ENCODE results near the gene GPR162. TPM values are rescaled to one million over a fixed set of nuclear protein-coding genes. Genes with fewer than 3 reads are reported as not detected.

The GPR162 gene
- polyA plus RNA-seq, 1 donor from 2014 or later = 82.8 TPM

DNA sequence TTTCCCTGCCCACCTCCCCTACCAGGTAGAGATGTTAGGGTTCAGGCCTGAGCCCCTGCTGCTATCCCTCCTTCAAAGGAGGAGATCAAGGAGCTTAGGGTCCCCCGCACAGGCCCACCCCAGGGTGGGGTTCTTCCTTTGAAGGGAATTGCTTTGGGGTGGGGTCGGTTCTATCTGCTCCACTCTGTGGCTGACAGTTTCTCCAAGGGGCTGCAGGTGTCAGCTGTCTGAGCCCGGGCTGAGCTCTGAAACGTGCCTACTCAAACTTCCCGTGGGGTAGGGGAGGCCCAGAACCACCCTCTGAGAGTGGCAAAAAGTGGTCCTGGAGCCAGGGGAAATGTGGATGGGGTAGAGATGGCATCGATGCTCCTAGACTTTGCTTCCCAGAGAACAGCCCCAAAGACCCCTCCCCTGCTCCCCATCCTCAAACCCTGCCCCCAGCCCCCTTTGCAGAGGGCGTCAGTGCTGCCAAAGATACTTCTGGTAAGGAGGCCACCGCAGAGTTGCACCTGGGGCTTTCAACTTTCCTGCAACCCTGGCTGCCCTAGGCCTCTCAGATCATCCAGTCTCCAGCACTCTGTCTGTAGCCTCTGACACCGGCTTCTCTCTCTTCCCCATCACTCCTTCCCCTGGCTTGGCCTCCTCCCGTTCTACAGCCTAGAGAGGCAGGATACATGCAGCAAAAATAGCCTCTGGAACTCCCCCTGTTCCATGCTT lies 38.6 kb upstream of the GPR162 start:
- no peaks in the 10 kb centered on the region for H3K27me3 ChIP-seq (ENCODE audit: insufficient read depth, low read depth, low read length)
- H3K4me3 ChIP-seq (ENCODE audit: low read length) = no peak overlapping the region
- TF ChIP-seq POLR2AphosphoS5 (IDR thresholded peaks at IDR 0.05) (no peak), EZH2 (IDR thresholded peaks at IDR 0.05; ENCODE audit: borderline replicate concordance, insufficient read depth, low read length, poor library complexity, severe bottlenecking) (no peak), RAD21 (conservative IDR thresholded peaks at IDR 0.05) (no peak), SMC3 (conservative IDR thresholded peaks at IDR 0.05; ENCODE audit: poor library complexity) (no peak), EP300 (conservative IDR thresholded peaks at IDR 0.05; ENCODE audit: poor library complexity, severe bottlenecking) (no peak), TAF1 (IDR thresholded peaks at IDR 0.05; ENCODE audit: low read depth) (no peak), MXI1 (conservative IDR thresholded peaks at IDR 0.05; ENCODE audit: poor library complexity, severe bottlenecking) (no peak)
- TF ChIP-seq, protein P1, sequence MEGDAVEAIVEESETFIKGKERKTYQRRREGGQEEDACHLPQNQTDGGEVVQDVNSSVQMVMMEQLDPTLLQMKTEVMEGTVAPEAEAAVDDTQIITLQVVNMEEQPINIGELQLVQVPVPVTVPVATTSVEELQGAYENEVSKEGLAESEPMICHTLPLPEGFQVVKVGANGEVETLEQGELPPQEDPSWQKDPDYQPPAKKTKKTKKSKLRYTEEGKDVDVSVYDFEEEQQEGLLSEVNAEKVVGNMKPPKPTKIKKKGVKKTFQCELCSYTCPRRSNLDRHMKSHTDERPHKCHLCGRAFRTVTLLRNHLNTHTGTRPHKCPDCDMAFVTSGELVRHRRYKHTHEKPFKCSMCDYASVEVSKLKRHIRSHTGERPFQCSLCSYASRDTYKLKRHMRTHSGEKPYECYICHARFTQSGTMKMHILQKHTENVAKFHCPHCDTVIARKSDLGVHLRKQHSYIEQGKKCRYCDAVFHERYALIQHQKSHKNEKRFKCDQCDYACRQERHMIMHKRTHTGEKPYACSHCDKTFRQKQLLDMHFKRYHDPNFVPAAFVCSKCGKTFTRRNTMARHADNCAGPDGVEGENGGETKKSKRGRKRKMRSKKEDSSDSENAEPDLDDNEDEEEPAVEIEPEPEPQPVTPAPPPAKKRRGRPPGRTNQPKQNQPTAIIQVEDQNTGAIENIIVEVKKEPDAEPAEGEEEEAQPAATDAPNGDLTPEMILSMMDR (IDR thresholded peaks at IDR 0.05; ENCODE audit: poor library complexity, severe bottlenecking) = no peak
- TF ChIP-seq, protein P2, sequence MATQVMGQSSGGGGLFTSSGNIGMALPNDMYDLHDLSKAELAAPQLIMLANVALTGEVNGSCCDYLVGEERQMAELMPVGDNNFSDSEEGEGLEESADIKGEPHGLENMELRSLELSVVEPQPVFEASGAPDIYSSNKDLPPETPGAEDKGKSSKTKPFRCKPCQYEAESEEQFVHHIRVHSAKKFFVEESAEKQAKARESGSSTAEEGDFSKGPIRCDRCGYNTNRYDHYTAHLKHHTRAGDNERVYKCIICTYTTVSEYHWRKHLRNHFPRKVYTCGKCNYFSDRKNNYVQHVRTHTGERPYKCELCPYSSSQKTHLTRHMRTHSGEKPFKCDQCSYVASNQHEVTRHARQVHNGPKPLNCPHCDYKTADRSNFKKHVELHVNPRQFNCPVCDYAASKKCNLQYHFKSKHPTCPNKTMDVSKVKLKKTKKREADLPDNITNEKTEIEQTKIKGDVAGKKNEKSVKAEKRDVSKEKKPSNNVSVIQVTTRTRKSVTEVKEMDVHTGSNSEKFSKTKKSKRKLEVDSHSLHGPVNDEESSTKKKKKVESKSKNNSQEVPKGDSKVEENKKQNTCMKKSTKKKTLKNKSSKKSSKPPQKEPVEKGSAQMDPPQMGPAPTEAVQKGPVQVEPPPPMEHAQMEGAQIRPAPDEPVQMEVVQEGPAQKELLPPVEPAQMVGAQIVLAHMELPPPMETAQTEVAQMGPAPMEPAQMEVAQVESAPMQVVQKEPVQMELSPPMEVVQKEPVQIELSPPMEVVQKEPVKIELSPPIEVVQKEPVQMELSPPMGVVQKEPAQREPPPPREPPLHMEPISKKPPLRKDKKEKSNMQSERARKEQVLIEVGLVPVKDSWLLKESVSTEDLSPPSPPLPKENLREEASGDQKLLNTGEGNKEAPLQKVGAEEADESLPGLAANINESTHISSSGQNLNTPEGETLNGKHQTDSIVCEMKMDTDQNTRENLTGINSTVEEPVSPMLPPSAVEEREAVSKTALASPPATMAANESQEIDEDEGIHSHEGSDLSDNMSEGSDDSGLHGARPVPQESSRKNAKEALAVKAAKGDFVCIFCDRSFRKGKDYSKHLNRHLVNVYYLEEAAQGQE (IDR thresholded peaks at IDR 0.05; ENCODE audit: borderline replicate concordance) = no peak

DNA sequence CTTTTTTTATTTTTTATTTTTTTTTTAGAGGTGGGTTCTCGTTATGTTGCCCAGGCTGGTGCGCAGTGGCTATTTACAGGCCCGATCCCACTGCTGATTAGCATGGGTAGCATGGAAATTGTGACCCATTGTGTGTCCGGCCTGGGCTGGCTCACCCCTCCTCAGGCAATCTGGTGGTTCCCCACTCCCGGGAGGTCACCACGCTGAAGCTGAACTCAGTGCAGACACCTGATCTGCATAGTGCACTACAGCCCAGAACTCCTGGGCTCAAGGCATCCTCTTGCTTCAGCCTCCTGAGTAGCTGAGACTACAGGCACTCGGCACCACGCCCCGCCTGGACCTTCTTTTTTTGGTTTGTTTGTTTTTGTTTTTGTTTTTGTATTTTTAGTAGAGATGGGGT lies 37.8 kb upstream of the GPR162 start:
- Histone ChIP-seq H2AFZ (ENCODE audit: low read depth, low read length) (no peak overlapping the region), H3K27me3 (ENCODE audit: insufficient read depth, low read depth, low read length) (no peaks in the 10 kb centered on the region), H4K20me1 (ENCODE audit: insufficient read depth) (no peaks in the 10 kb centered on the region), H3K36me3 (ENCODE audit: insufficient read depth, low read length) (no peaks in the 10 kb centered on the region), H3K9me3 (ENCODE audit: low read length) (no peaks in the 10 kb centered on the region), H3K4me3 (ENCODE audit: low read length) (no peak overlapping the region), H3K4me2 (ENCODE audit: low read length) (no peak overlapping the region), H3F3A (ENCODE audit: insufficient read depth, low read length, poor library complexity, severe bottlenecking) (no peaks in the 10 kb centered on the region), H3K27ac (ENCODE audit: low read length) (no peak overlapping the region), H3K9ac (ENCODE audit: low read length) (no peak overlapping the region), H3K9me2 (ENCODE audit: insufficient read depth, low read length) (no peaks in the 10 kb centered on the region), H3K79me2 (replicated peaks; ENCODE audit: insufficient read depth, low read length) (no peaks in the 10 kb centered on the region)
- no peak for TF ChIP-seq MXI1 (conservative IDR thresholded peaks at IDR 0.05; ENCODE audit: poor library complexity, severe bottlenecking)
- no peak for TF ChIP-seq EP300 (conservative IDR thresholded peaks at IDR 0.05; ENCODE audit: poor library complexity, severe bottlenecking)
- no peak for TF ChIP-seq SMC3 (conservative IDR thresholded peaks at IDR 0.05; ENCODE audit: poor library complexity)
- no peak for TF ChIP-seq RAD21 (conservative IDR thresholded peaks at IDR 0.05)
- TF ChIP-seq, protein P1 (IDR thresholded peaks at IDR 0.05; ENCODE audit: poor library complexity, severe bottlenecking) = no peak
- TF ChIP-seq, protein P2 (IDR thresholded peaks at IDR 0.05; ENCODE audit: borderline replicate concordance) = no peak
- TF ChIP-seq POLR2AphosphoS5 (IDR thresholded peaks at IDR 0.05) = no peak
- no peak for TF ChIP-seq EZH2 (IDR thresholded peaks at IDR 0.05; ENCODE audit: borderline replicate concordance, insufficient read depth, low read length, poor library complexity, severe bottlenecking)
- no peak for TF ChIP-seq TAF1 (IDR thresholded peaks at IDR 0.05; ENCODE audit: low read depth)

More for the DNA sequence above, 38.6 kb upstream of the GPR162 start:
- no peak overlapping the region for H3K4me2 ChIP-seq (ENCODE audit: low read length)
- H3K9me3 ChIP-seq (ENCODE audit: low read length) = no peaks in the 10 kb centered on the region
- no peaks in the 10 kb centered on the region for H3F3A ChIP-seq (ENCODE audit: insufficient read depth, low read length, poor library complexity, severe bottlenecking)
- no peaks in the 10 kb centered on the region for H3K9me2 ChIP-seq (ENCODE audit: insufficient read depth, low read length)
- no peaks in the 10 kb centered on the region for H3K79me2 ChIP-seq (replicated peaks; ENCODE audit: insufficient read depth, low read length)
- no peaks in the 10 kb centered on the region for H3K36me3 ChIP-seq (ENCODE audit: insufficient read depth, low read length)
- H2AFZ ChIP-seq (ENCODE audit: low read depth, low read length) = no peak overlapping the region
- no peak overlapping the region for H3K27ac ChIP-seq (ENCODE audit: low read length)
- H4K20me1 ChIP-seq (ENCODE audit: insufficient read depth) = no peaks in the 10 kb centered on the region
- no peak overlapping the region for H3K9ac ChIP-seq (ENCODE audit: low read length)

Data from neural cell (in vitro differentiated cells).